NCI-H2227 treated with DMSO at 0.1 percent for 48 hours (cell line): Measurements from ENCODE around the gene ZDHHC14.
"Not testable (repeated sequence)": the region's sequence is repeated elsewhere in the genome, so short reads cannot be mapped to it uniquely, and the experiment has no call there.

ENCODE experiments used
- DNase-seq: peaks from one replicate; lab custom pipeline; 2025; lab: John Stamatoyannopoulos, UW

The ZDHHC14 gene

GRCh38 chr6:157445277-157446009 lies 64.5 kb downstream of the ZDHHC14 start:
- DNase-seq = no peak

DNA sequence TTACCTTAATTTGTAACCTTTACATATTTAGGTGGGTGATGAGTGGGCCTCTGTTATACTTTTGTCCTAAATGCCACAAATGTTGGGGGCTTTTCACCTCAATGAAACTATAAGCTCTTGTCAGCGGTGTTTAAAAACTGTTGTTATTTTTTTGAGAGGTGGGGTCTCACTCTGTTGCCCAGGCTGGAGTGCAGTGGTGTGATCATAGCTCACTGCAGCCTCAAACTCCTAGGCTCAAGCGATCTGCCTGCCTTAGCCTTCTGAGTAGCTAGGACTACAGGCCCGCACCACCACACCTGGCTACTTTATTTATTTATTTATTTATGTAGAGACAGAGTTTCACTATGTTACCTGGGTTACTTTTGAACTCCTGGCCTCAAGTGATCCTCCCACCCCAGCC lies 66.7 kb downstream of the ZDHHC14 start:
- DNase-seq = no peak

GRCh38 chr6:157449610-157450009 lies 68.6 kb downstream of the ZDHHC14 start:
- DNase-seq = no peak

- DNase-seq = no peak
These were observed 70.1 kb downstream of the ZDHHC14 start for GRCh38 chr6:157450931-157451742.

DNA sequence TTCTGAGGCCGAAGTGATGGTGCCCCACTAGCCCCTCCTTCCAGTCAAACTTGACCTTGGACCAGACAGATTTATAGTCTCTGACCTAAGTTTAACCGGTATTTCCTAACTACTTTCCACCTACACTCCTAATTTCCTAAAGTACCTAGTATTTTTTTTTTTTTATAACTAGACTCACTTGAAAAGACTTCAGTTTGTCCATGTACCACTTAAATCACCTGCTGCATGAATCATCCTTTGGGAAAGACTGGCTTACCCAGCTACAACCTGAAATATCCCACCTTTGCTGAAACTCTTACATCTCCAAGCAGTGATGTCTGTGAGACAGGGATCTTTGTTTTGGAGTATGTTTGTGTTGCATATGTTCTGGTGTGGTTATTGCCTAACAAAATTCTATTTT lies 71.1 kb downstream of the ZDHHC14 start:
- DNase-seq = no peak

DNA sequence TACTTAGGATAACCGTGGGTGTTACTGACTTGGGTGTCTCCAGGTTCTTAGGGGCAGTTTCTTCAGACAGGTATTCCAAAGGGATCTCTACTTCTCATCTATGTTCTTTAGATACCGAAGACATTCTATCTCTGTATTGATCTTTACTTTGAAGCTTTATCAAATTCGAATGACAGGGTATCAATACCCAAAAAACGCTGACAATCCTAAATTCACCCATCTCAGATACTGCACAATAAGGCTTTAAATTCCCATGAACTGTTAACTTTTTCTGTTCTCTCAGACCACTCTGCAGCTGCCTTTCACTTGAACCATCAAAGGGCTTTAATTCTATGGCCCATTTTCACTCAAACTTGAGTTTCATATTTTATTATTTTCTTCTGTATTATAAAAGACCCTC lies 72.1 kb downstream of the ZDHHC14 start:
- DNase-seq = no peak

GRCh38 chr6:157453978-157454377 lies 73.0 kb downstream of the ZDHHC14 start:
- no peak for DNase-seq

GRCh38 chr6:157454762-157455714 lies 74.0 kb downstream of the ZDHHC14 start:
- no peak for DNase-seq

GRCh38 chr6:157455731-157456523 lies 74.9 kb downstream of the ZDHHC14 start:
- no peak for DNase-seq

- DNase-seq = no peak
These were observed 75.5 kb downstream of the ZDHHC14 start for GRCh38 chr6:157456524-157456829.

- DNase-seq = no peak
These were observed 76.8 kb downstream of the ZDHHC14 start for GRCh38 chr6:157457787-157458186.

- no peak for DNase-seq
These were observed 78.3 kb downstream of the ZDHHC14 start for GRCh38 chr6:157459327-157459726.

DNA sequence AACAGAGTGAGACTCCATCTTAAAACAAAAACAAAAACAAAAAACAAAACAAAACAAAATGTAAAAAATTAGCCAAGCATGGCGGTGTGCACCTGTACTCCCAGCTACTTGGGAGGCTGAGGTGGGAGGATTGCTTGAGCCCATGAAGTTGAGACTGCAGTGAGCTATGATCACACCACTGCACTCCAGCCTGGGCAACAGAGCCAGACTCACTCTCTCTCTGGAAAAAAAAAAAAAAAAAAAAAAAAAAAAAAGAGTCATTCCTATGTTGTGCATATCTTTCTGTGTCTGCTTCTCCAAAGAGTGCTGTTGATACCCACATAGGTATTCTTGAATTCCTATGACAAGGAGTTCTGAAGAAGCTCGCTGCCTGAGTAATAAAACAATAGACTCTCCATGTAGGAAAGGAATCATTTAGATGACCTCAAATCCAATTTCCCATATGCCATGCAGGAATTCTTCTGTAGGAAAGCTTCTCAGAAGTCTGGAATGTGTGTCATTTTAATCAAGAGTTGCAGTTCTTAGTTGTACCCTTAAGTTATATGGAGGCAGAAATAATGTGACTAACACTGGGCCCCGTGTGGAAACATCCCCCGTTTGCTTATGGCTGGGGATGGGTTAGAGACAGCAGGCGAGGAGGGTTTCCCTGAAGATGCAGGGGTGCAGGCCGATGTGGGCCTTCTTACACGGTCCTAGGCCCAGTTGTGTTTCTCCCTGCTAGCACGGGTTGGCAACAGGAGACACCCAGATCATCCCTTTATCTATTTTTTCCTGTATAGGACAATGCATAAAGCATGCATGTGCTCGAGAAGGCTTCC lies 79.4 kb downstream of the ZDHHC14 start:
- no peak for DNase-seq

DNA sequence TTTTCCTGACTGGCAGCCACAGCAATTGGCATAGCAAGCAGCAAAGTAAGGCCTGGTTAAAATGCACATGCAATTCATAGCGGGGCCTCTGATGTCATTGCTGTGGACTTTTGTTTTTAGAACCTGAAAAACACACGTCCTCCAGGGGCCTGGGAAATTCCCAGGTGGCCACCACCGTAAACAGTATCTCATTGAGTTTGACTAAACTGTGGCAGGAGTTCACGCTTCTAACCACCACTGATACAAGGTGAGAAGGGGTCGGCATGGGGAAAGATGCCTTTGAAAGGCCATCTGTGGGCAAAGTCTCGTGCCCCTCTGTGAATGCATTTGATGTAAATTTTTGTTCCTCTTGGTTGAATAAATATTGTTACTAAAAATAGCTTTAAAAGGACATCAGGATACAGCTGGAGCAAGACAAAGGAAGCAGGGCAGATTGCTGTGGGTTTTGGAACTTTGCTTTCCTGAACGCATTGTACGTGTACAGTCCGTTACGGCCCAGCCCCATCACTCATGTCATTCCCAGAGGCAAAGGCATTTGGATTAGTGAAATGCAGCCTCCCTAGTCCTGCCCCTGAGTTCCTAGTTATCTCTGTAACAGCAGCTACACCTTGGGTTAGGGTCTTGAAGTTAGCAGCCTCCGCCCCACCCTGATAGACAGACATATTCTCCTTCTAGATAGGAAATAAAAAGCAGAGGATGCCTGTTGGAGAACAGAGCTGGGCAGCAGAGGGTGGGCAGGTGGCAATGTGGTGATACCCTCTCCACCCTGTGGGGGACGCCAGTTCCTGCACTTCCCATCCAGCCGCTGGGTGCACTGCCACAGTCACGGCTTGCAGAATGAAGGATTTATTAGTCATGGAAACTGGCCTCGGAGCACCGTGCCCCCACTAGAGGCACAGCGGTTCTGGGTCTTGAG lies 80.3 kb downstream of the ZDHHC14 start:
- no peak for DNase-seq

DNA sequence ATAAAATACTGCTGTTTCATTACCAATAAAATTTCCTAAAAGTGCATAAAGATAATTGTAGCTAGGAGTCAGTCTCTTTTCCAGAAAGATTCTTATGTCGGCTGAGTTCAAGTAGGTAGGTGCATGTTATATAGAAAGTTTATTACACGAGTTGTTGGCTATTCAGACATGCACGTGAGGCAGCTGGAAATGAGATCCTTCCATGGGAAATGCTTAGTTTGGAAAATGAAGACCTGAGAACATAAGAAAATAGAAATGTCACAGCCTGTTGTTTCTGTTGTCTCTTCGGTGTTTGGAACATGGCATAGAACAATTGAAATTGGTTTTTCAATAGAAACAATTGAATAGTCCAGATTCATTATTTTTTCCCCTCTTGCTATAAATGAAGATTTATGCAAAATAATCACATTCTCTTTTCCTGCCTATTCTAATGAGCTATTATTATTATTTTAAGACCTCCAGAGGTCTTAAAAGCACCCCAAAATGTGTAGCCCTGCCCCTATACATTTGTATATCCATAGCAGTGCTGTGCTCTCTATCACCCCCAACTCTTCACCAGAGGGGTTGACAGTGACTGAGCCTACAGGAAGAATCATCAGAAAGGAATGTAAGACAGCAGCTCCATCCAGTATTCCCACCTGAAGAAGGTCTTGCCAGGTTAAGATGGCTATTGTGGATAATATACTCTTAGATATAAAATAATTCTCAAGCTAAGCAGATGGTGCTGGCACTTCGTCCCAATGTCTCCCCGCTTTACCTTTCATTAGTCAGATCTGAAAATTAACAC lies 82.2 kb downstream of the ZDHHC14 start:
- no peak for DNase-seq

- DNase-seq = not testable (repeated sequence)
These were observed 82.7 kb downstream of the ZDHHC14 start for GRCh38 chr6:157463743-157464135.

DNA sequence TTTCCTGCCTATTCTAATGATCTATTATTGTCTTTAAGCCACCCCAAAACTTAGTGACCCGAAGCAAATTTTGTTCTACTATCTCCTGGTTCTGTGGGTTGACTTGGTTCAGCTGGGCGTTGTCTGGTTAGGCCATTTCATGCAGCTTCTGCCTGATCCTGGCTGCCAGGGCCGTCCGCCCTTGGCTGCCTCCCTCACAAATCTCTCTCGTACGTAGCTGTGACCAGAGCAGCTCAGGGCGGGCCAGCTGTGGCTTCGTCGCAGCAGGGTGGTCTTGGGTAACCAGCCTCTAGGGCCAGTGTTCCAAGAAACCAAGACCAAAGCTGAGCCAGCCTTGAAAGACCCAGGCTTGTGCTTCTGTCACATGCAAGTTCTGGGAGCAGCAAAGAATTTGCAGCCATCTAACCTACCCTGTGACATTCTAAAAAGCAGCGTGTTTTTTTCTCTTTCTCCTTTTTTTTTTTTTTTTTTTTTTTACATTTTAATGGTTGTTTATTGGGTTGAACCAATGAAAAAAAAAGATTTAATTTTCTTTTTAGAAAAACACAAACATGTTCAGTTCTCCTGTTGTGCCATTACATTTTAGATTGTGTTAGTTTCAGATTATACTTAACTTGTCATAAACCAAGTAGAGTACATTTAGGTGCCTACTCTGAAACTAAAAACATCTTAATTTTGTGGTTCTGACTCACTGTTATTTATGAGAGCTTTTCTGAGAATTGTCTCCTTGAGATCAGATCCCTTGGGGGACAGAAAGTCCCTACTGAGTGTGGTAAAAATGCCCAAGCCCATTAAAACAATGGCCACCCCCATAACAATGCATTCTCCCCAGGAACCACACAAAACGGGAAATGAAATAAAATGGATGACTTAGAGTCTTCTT lies 83.9 kb downstream of the ZDHHC14 start:
- no peak for DNase-seq

DNA sequence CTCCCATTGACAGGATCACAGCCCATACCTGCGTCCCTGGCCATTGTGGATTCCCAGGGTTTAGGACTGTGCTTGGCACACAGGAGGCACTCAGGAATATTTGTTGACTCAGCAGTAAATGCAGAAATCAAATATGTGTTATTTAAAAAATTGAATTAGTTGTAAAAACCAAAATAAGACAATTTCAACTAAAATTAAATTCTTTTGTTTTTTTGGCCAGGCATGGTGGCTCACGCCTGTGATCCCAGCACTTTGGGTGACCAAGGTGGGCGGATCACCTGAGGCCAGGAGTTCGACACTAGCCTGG lies 85.3 kb downstream of the ZDHHC14 start:
- DNase-seq = no peak
